UCSD-AML1 (cell line): Measurements from ENCODE around the gene CENPA.

Experiments used
- DNase-seq: peaks from one replicate; lab custom pipeline; 2025; ENCODE audit not compliant: unreplicated experiment; lab: John Stamatoyannopoulos, UW

CENPA gene

GRCh38 chr2:26840937-26841610 lies 55.2 kb downstream of the CENPA start:
- DNase-seq = no peak

- no peak for DNase-seq
Observed at GRCh38 chr2:26843041-26843440, 57.2 kb downstream of the CENPA start.
